ENCODE measurements around the gene DMD. TPM values are rescaled to one million over a fixed set of nuclear protein-coding genes. Genes with fewer than 3 reads are reported as not detected.
"Not testable (repeated sequence)": the region's sequence is repeated elsewhere in the genome, so short reads cannot be mapped to it uniquely, and the experiment has no call there.

DMD gene
- total and polyA plus RNA-seq, 7 donors = 2.5 to 260 (median 183) TPM

DNA sequence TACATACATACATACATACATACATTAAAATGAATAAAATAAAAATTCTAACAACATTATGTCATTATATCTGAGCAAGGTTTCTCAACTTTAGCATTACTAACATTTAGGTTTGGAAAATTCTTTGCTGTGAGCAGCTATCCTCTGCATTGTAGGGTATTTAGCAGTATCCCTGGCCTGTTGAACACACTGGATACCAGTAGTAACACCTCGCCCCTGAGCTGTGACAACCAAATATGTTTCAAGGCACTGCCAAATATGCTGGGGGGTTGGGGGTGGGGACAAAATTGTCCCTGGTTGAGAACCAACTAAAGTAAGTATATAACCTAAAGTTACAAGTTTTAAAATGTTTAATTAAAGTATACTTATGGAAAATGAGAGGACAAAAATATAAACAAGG lies 1278.6 kb downstream of the DMD start:
- 87 to 93% methylated on average over 1 of the region's 1 CpG for WGBS, 2 donors
- TF ChIP-seq POLR2A (IDR thresholded peaks at IDR 0.05) (no peak), POLR2AphosphoS5 (IDR thresholded peaks at IDR 0.05) (no peak), EP300 (IDR thresholded peaks at IDR 0.05) (no peak), CTCF (IDR thresholded peaks at IDR 0.05) (no peak)
- Histone ChIP-seq H3K4me1 (no peaks in the 10 kb centered on the region), H3K9me3 (no peaks in the 10 kb centered on the region), H3K27me3 (no peaks in the 10 kb centered on the region), H3K27ac (no peak overlapping the region), H3K4me3 (no peak overlapping the region), H3K36me3 (no peaks in the 10 kb centered on the region)
- intact Hi-C loops (cut with DNase I) = no loop called here
- DNase-seq = no peak

DNA sequence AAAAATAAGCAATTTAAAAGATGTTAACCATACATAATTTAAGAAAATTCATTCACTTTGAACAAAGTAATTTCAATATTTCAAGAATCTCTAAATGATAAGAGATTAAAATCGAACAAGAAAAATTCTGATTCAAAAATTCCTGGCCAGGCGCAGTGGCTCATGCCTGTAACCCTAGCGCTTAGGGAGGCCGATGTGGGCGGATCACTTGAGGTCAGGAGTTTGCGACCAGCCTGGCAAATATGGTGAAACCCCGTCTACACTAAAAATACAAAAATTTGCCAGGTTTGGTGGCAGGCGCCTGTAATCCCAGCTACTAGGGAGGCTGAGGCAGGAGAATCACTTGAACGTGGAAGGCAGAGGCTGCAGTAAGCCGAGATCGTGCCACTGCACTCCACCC lies 1279.0 kb downstream of the DMD start:
- H3K27me3 ChIP-seq; DNase-seq; H3K27ac ChIP-seq; H3K4me1 ChIP-seq; H3K4me3 ChIP-seq; H3K36me3 ChIP-seq; H3K9me3 ChIP-seq; intact Hi-C loops (cut with DNase I): not testable (repeated sequence)
- 94 to 96% methylated on average over 11 of the region's 11 CpGs for WGBS, 2 donors

GRCh38 chrX:31931225-31931624 lies 1280.1 kb downstream of the DMD start:
- intact Hi-C loops (cut with DNase I) = no loop called here
- no peaks in the 10 kb centered on the region for H3K36me3 ChIP-seq
- WGBS, 2 donors = 77 to 83% methylated on average over 3 of the region's 3 CpGs
- no peak overlapping the region for H3K4me3 ChIP-seq
- H3K9me3 ChIP-seq = no peaks in the 10 kb centered on the region
- H3K27me3 ChIP-seq = no peaks in the 10 kb centered on the region
- TF ChIP-seq POLR2AphosphoS5 (IDR thresholded peaks at IDR 0.05) (no peak), CTCF (IDR thresholded peaks at IDR 0.05) (no peak), POLR2A (IDR thresholded peaks at IDR 0.05) (no peak), EP300 (IDR thresholded peaks at IDR 0.05) (no peak)
- H3K27ac ChIP-seq = no peak overlapping the region
- no peaks in the 10 kb centered on the region for H3K4me1 ChIP-seq
- DNase-seq = no peak

DNA sequence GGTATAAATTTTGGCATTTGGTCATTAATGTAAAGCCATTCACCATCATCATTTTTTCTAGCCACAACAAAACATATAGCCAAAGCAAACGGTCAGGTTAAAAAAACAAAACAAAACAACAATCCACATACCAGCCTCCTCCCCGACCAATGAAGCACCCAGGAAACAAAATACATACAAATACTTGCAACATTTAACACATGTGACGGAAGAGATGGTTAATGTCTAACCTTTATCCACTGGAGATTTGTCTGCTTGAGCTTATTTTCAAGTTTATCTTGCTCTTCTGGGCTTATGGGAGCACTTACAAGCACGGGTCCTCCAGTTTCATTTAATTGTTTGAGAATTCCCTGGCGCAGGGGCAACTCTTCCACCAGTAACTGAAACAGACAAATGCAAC lies 1282.0 kb downstream of the DMD start:
- TF ChIP-seq POLR2AphosphoS5 (IDR thresholded peaks at IDR 0.05) = no peak
- no peak for TF ChIP-seq POLR2A (IDR thresholded peaks at IDR 0.05)
- no peak for TF ChIP-seq EP300 (IDR thresholded peaks at IDR 0.05)
- no peak for TF ChIP-seq CTCF (IDR thresholded peaks at IDR 0.05)
- Histone ChIP-seq H3K27ac (no peak overlapping the region), H3K36me3 (no peaks in the 10 kb centered on the region), H3K27me3 (no peaks in the 10 kb centered on the region), H3K9me3 (no peaks in the 10 kb centered on the region), H3K4me3 (no peak overlapping the region), H3K4me1 (no peaks in the 10 kb centered on the region)
- DNase-seq = no peak
- intact Hi-C loops (cut with DNase I) = no loop called here
- WGBS, 2 donors = 84 to 87% methylated on average over 5 of the region's 5 CpGs

GRCh38 chrX:31921236-31921635 lies 1290.1 kb downstream of the DMD start:
- Histone ChIP-seq H3K9me3 (no peaks in the 10 kb centered on the region), H3K4me3 (no peak overlapping the region), H3K4me1 (no peaks in the 10 kb centered on the region), H3K36me3 (no peaks in the 10 kb centered on the region), H3K27me3 (no peaks in the 10 kb centered on the region), H3K27ac (no peak overlapping the region)
- TF ChIP-seq POLR2AphosphoS5 (IDR thresholded peaks at IDR 0.05) (no peak), EP300 (IDR thresholded peaks at IDR 0.05) (no peak), POLR2A (IDR thresholded peaks at IDR 0.05) (no peak), CTCF (IDR thresholded peaks at IDR 0.05) (no peak)
- 84 to 85% methylated on average over 2 of the region's 2 CpGs for WGBS, 2 donors
- intact Hi-C loops (cut with DNase I) = no loop called here
- DNase-seq = no peak

Measured in sigmoid colon (tissue), 7 donors.